DMS153 treated with DMSO at 0.1 percent for 48 hours (cell line): ENCODE measurements around the gene TOX2.

Experiments used
- DNase-seq: peaks from one replicate; lab custom pipeline; 2025; ENCODE audit not compliant: unreplicated experiment; lab: John Stamatoyannopoulos, UW

The TOX2 gene

GRCh38 chr20:44016525-44016924 lies 101.9 kb downstream of the TOX2 start:
- no peak for DNase-seq

GRCh38 chr20:44017211-44017610 lies 102.6 kb downstream of the TOX2 start:
- DNase-seq = no peak

GRCh38 chr20:44017905-44018258 lies 103.2 kb downstream of the TOX2 start:
- no peak for DNase-seq

DNA sequence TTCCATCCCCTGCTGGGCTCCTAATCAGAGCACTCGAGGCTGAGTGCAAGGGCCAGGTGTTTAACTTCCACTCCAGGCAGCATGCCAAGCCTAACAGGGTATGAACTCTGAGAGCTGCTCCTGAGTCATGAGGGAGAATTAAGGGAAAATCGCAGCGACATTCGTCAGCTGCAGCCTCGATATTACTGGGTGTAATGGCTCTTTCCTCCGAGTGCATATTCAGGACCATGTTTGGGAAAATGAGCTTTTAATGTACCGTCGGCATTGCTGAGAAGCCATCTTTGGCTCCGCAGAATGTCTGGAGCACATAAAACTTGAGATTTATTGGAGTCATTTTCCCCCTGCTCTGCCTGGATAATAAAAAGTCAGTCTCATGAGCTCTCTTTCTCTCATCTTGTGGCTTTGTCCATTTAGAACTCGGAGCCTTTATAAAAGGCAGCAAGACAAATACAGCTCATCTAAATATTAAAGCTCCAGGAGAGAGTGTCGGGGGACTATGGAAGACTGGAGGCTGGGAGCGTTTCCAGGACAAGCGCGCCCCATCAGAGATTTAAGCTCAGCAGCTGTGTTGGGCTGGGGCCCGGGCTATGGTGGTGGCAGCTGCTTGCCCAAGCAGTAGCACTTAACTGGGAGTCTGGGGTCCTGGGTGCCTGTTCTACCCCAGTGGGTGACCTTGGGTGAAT lies 103.7 kb downstream of the TOX2 start:
- peak; percentile 98 for DNase-seq

DNA sequence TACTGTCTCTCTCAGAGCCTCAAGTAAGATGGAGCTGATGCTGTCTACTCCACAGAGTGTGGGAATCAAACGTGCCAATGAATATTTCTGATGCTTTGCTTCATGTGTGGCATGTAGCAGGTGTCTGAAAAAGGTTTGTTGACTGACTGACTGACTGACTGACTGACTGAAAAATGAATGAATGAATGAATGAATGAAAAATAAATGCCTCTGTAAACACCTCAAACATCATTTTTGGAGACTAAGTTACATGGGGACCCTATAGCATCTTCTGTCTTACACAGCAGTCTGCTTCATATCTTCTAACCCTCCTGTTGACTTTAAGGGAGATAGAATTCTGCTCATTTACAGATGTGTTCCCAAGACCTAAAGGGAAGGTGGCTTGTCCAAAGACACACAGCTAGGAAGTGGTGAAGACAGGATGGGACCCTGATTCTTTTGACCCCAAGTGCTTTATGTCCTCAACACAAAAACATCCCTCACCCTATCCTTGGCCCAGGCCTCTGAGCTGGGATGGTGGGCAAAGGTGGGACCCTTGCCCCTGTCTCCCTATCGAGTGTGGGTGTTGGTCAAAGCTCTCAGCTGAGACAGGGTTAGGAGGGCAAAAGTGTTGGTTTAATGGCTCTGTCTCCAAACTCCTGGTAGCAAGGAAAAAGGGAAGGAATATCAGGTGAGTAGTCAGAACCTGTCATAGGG lies 104.4 kb downstream of the TOX2 start:
- no peak for DNase-seq

GRCh38 chr20:44019638-44020335 lies 105.1 kb downstream of the TOX2 start:
- no peak for DNase-seq

DNA sequence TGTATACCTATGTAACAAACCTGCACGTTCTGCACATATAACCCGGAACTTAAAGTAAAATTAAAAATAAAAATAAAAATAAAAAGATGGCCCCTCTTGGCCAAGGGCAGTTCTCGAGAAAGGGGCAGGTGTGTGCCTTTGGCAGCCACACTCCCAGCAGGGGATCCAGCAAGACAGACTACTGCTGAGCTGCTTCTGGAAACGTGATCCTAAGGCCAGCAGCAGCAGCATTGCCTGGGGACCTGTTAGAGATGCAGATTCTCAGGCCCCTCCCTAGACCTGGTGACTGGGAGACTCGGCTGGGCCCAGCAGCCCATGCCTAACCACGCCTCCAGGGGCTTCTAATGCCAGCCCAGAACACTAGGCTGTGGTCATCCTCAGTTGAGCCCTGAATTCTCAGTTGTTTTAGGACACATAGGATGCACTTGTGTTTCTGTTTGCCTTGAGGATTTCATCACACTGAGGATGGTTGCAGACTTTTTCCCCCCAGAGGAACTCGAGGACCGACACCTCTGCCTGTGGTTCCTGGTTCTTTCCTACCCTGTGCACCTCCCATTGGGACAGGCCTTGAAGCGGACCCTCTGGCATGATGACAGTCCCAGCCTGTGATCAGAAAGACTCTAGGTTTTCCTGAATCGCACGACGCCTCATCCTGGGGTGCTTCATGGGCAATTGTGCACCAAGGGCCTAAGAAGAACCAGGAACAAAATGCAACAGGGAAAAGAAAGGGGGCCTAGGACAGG lies 105.9 kb downstream of the TOX2 start:
- DNase-seq = no peak

DNA sequence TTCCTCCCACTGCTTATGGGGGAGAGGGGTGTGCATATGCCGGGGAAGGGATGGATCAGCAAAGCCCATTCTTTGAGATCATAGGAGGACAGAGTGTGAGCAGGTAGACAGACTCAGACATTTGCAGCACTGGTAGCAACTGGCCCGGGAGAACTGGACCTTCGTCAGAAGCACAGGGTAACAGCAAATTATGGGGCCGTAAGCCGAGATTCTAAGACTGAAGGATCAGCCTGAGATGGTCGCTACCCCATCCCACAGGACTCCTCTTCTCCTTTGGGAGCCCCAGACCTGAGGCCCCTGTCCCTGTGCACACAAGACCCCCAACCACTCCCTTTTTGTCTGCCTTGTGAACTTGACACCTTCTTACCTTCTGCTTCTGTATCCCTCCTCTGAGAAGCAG lies 106.5 kb downstream of the TOX2 start:
- no peak for DNase-seq

DNA sequence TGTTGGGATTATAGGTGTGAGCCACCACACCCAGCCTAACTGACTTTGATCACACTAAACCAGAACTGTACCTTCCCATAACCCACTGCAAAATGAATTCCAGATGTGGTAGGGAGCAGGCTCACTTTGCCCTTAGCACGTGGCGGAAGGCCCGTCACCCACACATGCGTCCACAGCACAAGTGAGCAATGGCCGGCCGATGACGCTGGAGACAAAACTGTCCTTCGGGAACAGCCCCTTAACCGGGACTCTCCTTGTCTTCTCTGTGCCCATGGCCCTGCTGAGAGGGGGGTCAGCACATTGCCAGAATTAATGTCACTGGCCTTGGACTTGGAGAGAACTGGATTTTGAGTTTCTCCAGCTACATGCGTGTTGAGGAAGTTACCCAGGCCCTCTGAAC lies 107.2 kb downstream of the TOX2 start:
- no peak for DNase-seq

- DNase-seq = no peak
Measured at GRCh38 chr20:44022464-44022863, 107.8 kb downstream of the TOX2 start.

DNA sequence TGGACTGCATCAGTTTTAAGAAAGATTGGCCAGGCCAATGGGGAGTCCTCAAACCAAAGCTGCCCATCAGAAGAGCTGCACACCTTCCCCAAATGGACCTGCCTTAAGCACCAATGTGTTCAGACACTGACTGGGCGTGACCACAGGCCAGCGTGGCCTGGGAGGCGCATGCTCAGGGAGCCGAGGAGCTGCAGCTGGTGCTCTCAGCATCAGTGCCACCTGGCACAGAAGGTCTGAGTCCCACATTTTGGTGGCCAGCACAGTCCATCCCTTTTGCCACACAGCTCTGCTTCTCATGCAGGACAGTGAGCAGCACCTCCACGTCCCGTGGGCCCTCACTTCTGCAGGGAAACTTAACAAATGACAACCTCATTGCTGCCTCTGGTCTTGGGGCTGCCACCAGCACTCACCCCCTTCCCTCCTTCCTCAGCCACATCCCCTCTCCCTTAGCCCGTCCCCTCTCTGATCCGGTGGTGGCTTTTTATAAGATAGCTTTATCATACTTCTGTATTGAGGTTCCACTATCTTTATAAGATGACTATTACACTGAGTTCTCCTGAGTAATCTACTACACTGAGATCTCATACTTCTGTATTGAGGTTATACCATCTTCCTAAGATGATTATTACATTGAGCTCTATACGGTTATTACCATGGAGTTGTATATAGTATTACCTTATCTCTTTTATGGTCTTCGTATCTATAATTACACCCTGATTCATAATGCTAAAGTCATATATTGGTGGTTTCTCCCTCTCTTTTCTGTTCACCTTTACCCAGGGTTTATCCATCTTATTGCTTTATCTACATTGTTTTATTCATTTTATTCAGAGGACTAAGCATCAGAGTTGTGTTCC lies 109.1 kb downstream of the TOX2 start:
- no peak for DNase-seq

DNA sequence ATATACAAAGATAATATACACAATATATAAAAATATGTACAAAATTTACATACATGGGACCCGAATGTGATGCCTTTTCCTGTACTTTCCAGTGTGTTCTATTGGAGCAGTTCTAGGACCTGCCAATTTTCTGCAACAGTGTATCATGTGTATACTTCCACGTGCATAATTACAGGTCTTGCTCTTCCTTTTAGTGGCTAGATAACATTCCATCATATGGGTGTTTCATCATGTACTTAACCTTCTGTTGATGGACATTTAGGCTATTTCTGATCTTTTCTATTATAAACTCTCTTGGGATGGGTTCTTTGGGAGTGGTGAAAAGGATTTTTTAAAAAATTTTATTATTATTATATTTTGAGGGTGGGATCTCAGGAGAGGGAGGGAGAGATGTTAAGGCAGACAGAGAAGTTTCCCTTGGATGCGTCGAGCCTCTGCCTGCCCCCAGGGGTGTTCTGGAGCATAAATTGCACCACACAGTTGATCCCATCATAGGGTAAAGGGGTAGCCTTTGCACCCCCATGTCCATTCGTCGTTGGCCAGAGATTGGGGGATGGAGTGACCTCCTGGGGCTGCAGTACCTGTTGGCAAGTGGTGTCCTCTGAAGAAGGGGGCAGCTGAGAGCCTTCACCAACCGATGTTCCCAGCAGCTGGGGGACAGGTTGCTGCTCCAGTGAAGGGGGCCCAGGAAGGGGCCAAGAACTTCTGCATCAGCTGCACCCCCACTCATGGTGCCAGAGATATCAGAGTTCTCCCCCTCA lies 110.3 kb downstream of the TOX2 start:
- DNase-seq = no peak

GRCh38 chr20:44025756-44026155 lies 111.1 kb downstream of the TOX2 start:
- no peak for DNase-seq

DNA sequence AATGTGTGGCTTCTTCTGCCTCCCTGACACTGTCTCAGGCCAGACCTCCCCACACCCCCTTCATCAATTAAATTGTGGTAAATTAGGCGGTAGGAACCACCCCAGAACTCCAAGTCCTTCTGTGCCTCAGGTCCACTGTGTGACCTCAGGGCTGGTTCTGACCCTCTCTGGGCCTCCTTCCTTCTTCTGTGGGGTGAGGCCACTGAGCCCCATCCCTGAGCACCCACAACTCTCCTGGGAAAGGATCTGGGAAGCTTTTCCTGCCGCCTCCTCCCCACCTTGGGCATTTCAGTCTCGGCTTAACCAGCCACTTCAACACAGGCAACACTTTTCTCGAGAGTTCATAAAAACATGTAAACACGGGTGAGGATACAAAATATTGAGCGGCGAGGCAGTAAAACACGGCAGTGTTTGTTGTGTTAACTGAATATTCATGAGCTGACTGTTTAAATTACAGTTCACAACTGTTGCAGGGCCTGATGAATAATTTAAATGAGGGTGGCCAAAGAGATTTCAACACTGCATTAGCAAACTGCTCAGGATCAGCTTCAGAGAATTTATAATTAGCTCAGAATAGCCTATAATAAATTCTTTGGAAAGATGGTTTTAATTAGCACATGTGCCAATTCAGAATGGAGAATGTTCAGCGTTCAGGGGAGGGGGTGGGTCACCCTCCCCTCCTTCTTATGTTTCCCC lies 112.1 kb downstream of the TOX2 start:
- no peak for DNase-seq

DNA sequence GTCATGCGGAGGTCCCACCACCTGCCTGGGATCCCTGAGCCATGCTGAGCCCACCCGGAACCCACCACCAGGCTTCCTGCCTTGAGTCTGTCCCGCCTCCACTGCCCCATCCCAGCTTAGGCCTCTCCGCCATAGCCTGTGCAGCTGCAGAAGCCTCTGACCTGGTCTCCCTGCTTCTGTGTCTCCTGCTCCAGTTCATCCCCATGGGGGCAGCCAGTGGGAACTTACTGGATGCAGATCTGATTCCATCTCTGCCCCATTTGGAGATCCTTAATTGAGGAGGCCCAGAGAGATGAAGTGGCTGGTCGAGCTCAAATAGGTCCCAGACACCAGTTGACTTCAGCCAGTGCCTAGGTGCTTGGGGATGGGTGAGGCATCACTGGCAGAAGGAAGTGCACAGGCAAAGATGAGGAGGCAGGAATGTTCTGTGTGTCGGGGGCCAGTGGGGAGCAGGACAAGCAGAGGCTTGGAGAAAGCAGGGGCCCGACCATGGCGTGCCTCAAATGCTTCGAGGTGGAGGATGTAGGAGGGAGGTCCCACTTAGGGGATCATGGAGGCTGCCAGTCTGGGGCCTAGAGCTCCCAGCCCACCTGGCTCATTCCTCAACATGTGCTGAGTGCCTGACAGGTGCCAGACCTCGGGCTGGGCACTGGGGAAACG lies 112.8 kb downstream of the TOX2 start:
- no peak for DNase-seq

DNA sequence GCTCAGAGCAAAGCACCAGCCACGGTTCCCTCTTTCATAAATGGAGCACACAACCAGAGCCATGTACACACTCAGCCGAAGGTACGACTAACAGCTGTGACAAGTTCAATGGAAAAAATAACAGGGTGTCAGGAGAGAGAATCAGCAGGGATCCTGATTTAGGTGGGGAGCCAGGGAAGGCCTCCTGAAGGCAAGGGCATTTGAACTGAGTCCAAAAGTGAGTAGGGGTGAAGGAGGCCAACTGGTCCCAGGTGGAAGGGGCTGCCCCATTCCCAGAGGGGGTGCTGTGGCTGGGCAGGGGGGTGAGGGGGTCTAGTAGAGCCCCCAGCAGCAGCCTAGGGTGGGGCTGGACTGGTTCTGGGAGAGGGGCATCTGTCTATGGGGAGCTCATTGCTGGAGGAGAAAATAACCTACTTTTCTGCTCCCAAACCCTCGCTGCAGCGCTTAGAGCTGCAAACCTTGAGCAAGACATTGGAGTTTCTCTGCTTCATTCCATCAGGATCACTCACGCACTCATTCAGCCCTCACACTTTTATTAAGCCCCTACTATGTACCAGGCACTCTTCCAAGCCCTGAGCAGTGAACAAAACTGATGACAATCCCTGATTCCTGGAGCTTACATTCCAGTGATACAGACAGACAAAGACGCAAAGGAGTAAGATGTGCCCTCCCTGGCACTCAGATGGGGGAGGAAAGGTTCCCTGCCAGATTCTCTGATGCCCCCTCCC lies 113.5 kb downstream of the TOX2 start:
- DNase-seq = no peak

- no peak for DNase-seq
Measured at GRCh38 chr20:44028868-44029847, 114.5 kb downstream of the TOX2 start.
